Fibroblast of villous mesenchyme (primary cell): ENCODE data around the gene SIDT2. TPM values are rescaled to one million over a fixed set of nuclear protein-coding genes. Genes with fewer than 3 reads are reported as not detected.

ENCODE experiments used
- DNase-seq: peaks from one replicate; pipeline ENCODE4 v3.0.0-alpha.2; 2010; ENCODE audit warnings: low read depth
- H3K4me3 ChIP-seq: 2 replicates; pipeline ENCODE4 v1.5.1; 2011; ENCODE audit warnings: low read depth, mild to moderate bottlenecking, low read length
- CTCF ChIP-seq: IDR thresholded peaks from 2 replicates; pipeline ENCODE4 v1.5.1; 2012; ENCODE audit warnings: low read depth, mild to moderate bottlenecking, low read length; ENCODE audit not compliant: insufficient read depth
- total RNA-seq: library from RNA; depleted of rRNA; stranded (reverse); fragments of >200 nt; gene quantifications from 2 replicates; pipeline ENCODE4 v1.2.3, GENCODE V29; 2012

The SIDT2 gene
- total RNA-seq, 1 donor, result 24.2 TPM

- peak overlapping the region; percentile 66 for H3K4me3 ChIP-seq
- TF ChIP-seq CTCF, result no peak
- DNase-seq, result no peak
Observed at GRCh38 chr11:117199916-117200812, 21.6 kb downstream of the SIDT2 start.

DNA sequence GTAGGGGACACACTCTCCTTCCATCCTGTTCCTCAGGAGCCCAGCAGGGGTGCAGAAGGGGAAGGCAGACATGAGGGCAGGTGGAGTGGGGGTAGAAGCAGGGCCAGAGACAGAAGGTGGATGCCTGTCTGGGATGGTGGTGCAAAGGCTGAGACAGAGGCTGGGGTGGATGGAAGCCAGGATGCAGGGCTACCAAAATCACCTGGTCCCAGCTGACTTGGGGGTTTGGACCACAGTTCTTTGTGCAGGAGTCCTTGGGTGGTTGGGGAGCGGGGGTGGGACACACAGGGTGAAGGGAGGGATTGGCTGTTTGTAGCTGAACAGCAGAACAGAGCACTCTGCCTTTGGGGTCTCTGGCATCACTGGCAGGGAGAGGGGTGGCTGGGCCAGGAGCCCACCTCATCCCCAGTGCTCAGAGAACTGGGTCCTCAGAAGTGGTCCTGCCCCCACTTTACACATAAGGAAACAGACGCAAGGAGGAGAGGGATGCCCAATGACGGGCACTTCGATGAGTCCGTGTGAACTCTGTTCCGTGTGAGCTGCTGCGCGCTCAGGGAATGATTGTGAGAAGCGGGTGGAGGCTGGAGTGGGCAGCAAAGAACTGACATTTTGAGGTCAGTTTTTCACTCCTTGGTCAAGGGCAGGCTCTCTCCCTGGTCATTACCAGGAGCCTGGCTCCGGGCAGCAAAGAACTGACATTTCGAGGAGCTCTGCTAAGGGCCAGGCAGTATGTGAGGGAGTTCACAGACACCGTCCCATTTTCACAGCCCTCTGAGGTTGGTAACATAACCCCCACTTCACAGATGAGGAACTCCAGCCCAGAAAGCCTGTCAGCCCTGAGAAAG, 22.5 kb downstream of the SIDT2 start:
- peak overlapping the region; percentile 66 for H3K4me3 ChIP-seq
- DNase-seq, result no peak

DNA sequence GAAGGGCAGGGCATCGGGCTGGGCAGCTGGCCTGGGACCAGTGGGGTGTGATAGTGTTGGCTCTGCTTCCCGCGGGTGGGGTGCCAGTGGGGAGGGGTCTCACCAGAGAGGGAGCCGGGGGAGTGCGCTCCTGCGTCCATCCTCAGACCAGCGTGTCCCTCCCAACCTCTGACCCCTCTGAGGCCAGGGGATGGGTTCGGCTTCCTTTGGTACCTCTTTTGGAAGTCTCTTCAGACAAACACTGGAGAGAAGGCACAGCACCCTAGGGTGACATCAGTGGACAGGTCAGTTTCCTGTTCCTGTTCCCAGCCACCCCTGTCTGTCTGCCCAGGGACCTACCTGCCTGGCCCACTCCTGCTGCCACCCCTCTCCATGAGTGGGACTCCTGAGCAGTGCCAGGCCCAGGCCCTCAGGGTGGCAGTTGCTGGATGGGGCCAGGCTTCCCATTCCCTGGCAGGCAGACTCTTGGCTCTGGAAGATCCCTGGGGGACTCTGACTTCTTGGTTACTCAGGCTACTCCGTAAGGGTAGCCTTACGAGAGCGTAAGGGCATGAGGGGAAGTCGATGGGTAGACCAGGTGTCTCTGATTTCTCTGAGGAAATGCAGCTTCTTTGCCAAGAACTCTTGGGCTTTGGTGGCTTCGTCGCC, 23.2 kb downstream of the SIDT2 start:
- no peak for DNase-seq
- TF ChIP-seq CTCF, result no peak
- H3K4me3 ChIP-seq, result peak overlapping the region; percentile 66

More for the DNA sequence above, 22.5 kb downstream of the SIDT2 start:
- TF ChIP-seq CTCF, result no peak

DNA sequence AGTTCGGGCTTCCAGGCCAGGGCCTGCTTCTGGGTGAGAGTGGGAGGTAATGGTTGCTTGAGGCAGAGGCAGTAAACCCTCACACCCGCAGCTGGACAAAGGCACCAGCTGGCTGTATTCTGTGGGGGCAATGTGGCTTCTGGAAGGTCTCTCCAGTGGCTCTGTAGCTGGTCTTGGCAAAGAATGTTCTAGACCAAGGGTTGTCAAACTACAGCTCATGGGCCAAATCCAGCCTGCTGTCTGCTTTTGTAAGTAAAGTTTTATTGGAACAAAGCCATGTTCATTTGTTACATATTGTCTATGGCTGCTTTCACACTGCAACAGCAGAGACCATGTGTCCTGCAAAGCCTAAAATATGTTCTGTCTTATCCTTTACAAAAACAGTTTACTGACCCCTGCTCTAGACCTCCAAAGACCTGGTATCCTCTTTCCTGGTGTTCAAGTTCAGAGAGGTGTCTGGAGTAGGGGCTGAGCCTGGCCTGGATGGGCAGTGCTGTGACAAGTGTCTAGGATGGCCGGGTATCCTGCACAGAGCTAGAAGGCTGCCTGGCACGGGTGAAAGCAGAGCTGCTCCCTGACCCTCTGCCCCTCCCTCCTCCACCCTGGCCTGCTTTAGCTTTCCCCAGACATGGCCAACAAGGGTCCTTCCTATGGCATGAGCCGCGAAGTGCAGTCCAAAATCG, 24.0 kb downstream of the SIDT2 start:
- no peak for DNase-seq
- no peak for TF ChIP-seq CTCF
- H3K4me3 ChIP-seq, result peak overlapping the region; percentile 66

- no peak overlapping the region for H3K4me3 ChIP-seq
- no peak for TF ChIP-seq CTCF
- DNase-seq, result no peak
Observed at GRCh38 chr11:117203069-117203407, 24.5 kb downstream of the SIDT2 start.
